Stimulated activated CD4-positive, alpha-beta T cell treated with anti-CD3 and anti-CD28 coated beads, Interleukin-15, amount 100 ng/mL, for 48 hours (primary cell): ENCODE results near the gene TAF11L8.
"Not testable (repeated sequence)": the region's sequence is repeated elsewhere in the genome, so short reads cannot be mapped to it uniquely, and the experiment has no call there.

Source experiments
- DNase-seq, 2 donors: peaks; one replicate each; pipeline ENCODE4 v3.0.0-alpha.2; 2020; ENCODE audit warnings: low read depth in 2 of 2

TAF11L8 gene

DNA sequence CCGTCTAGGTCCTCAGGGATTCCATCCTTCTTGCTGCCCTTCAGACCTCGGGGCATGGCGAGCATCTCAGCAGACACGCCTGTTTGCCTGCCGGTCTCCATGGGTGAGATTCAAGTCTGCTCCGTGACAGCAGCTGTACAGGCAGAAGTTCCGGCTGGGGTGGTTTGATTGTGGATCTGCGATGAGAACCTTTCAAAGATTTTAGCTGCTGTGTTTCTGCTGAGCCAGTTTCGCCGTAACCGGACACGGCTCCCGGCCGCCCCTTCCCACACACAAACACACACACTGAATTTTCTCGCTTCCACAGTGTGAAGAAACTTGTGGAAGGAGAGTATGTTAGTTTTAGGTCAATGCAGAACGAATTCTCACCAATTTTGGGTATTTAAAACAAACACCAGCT, at the start of gene TAF11L8:
TAF11L8 (minus strand) TSS at position 101 of the 400 bp plus-strand sequence.
- DNase-seq, result not testable (repeated sequence)

DNA sequence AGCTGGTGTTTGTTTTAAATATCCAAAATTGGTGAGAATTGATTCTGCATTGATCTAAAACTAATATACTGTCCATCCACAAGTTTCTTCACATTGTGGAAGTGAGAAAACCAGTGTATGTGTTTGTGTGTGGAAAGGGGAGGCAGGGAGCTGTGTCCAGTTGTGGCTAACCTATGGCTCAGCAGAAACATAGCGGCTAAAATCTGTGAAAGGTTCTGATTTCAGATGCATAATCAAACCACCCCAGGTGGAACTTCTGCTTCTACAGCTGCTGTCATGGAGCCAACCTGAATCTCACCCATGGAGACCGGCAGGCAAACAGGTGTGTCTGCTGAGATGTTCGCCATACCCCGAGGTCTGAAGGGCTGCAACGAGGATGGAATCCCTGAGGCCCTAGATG, 43.4 kb upstream of the TAF11L8 start, which contains the start of gene TAF11L14:
TAF11L14 (plus strand) TSS at position 301 of the 400 bp plus-strand sequence.
- DNase-seq, result no peak

DNA sequence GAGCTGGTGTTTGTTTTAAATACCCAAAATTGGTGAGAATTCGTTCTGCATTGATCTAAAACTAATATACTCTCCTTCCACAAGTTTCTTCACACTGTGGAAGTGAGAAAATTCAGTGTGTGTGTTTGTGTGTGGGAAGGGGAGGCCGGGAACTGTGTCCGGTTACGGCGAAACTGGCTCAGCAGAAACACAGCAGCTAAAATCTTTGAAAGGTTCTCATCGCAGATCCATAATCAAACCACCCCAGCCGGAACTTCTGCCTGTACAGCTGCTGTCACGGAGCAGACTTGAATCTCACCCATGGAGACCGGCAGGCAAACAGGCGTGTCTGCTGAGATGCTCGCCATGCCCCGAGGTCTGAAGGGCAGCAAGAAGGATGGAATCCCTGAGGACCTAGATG, 41.0 kb upstream of the TAF11L8 start, which contains the start of gene TAF11L13:
TAF11L13 (plus strand) TSS at position 301 of the 400 bp plus-strand sequence.
- not testable (repeated sequence) for DNase-seq

DNA sequence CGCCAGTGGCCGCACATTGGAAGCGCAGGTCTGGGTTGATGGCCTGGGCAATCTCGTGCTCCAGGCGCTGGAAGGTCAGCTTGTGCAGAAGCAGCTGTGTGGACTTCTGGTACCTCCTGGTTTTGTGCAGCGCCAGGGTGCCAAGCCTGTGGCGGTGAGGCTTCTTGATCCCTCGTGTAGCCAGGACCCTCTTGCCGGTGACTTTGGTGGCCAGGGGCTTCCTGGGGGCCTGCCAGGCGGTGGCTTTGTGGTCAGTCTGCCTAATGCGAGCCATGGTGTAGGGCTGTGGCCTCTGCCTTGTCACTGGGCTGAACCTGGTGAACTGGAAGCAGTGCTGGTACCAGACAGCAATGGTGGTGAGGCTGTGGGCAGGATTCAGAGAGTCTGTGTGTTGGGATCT, 34.9 kb upstream of the TAF11L8 start:
- no peak for DNase-seq

DNA sequence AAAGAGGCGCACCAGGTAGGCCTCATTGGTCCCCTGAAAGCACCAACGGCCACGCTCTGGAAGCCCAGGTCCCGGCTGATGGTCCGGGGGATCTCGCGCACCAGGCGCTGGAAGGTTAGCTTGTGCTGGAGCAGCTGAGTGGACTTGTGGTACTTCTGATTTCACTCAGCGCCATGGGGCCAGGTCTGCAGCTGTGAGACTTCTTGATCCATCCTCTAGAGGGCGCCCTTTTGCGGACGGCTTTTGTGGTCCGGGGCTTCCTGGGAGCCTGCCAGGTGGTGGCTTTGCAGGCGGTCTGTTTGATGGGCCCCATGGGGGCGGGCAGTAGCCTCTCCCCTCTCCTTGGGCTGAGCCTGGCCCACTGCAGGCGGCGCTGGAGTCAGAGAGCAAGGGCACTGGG, 29.9 kb upstream of the TAF11L8 start:
- no peak for DNase-seq

DNA sequence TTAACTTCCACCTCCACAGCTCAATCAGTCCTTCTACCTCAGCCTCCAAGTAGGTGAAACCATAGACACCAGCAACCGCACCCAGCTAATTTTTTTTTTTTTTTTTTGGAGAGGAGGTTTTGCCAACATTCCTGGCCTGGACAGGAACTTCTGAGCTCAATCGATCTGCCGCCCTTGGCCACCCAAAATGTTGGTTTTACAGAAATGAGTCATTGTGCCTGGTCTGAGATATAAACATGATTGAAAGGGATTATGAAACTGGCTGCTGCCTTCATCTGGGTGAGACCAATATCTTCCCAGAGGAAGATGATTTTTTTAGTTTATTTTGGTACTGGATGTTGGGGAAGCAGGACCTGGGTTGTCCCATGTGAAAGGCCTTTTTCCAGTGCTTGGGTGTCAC, 28.6 kb upstream of the TAF11L8 start:
- no peak for DNase-seq

GRCh38 chr5:17614872-17615605, 24.3 kb upstream of the TAF11L8 start:
- no peak for DNase-seq

DNA sequence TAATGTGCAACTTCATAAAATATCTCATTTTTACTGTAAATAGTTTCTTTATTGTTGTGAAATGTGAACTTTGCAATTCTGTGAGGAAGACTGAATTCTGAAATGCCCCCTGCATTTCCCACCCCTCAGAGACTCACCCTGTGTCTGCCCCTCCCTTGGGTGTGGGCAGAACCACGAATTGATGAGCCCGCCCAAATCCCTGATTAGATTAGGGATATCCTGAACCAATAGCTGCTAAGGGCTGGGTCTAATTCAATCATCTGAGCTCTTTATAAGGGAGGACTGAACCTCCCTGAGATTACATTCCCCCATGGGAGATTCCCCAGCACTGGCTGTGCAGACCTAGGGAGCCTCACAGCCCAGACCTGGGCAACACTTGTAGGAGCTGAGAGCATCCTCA, 19.3 kb upstream of the TAF11L8 start, which contains the start of gene TAF11L12:
TAF11L12 (plus strand) TSS at position 301 of the 400 bp plus-strand sequence.
- DNase-seq, result not testable (repeated sequence)

DNA sequence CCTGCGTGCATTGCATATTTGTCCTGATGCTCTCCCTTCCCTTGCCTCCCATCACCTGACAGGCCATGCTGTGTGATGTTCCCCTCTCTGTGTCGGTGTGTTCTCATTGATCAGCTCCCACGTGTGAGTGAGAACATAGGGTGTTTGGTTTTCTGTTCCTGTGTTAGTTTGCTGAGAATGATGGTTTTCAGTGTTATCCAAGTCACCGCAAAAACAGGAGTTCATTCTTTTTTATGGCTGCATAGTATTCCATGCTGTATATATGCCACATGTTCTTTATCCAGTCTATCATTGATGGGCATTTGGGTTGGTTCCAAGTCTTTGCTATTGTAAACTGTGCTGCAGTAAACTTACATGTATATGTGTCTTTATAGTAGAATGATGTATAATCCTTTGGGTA, 16.7 kb upstream of the TAF11L8 start:
- DNase-seq, result not testable (repeated sequence)

- DNase-seq, result no peak
These were observed 14.2 kb upstream of the TAF11L8 start for GRCh38 chr5:17604951-17605350.

- not testable (repeated sequence) for DNase-seq
These were observed 13.1 kb upstream of the TAF11L8 start, which contains the start of gene TAF11L11 for GRCh38 chr5:17603880-17604279. Gene TAF11L11 (plus strand): TSS chr5:17604183.

GRCh38 chr5:17597728-17598127, 7.0 kb upstream of the TAF11L8 start, which contains the start of gene TAF11L10:
Gene TAF11L10 (minus strand): TSS chr5:17597828.
- not testable (repeated sequence) for DNase-seq

DNA sequence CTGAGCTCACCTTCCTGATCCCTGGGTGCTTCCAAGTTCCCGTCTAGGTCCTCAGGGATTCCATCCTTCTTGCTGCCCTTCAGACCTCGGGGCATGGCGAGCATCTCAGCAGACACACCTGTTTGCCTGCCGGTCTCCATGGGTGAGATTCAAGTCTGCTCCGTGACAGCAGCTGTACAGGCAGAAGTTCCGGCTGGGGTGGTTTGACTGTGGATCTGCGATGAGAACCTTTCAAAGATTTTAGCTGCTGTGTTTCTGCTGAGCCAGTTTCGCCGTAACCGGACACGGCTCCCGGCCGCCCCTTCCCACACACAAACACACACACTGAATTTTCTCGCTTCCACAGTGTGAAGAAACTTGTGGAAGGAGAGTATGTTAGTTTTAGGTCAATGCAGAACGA, 3.5 kb upstream of the TAF11L8 start, which contains the start of gene TAF11L9:
TAF11L9 (minus strand) TSS at position 140 of the 400 bp plus-strand sequence.
- not testable (repeated sequence) for DNase-seq

DNA sequence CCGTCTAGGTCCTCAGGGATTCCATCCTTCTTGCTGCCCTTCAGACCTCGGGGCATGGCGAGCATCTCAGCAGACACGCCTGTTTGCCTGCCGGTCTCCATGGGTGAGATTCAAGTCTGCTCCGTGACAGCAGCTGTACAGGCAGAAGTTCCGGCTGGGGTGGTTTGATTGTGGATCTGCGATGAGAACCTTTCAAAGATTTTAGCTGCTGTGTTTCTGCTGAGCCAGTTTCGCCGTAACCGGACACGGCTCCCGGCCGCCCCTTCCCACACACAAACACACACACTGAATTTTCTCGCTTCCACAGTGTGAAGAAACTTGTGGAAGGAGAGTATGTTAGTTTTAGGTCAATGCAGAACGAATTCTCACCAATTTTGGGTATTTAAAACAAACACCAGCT, 5.1 kb downstream of the TAF11L8 start, which contains the start of gene TAF11L7:
TAF11L7 (minus strand) TSS at position 101 of the 400 bp plus-strand sequence.
- DNase-seq, result not testable (repeated sequence)
